HepG2 (cell line): Measurements from ENCODE around the gene CATSPERB. TPM values are rescaled to one million over a fixed set of nuclear protein-coding genes. Genes with fewer than 3 reads are reported as not detected.

Experiments used
- ATAC-seq: fragments of 200-7000 bp; cut with Tn5 transposase; 3 replicates; pipeline ENCODE4 v1.9.1; 2020; ENCODE audit warnings: mild to moderate bottlenecking, moderate library complexity
- BruUV-seq: library from RNA; stranded (reverse); fragments of 400-500 nt; replicated peaks from 2 replicates; lab custom pipeline; 2021; lab: Mats Ljungman, UMichigan
- CTCF ChIA-PET: fragments of 300-600 bp; formaldehyde crosslinking; extraction: SDS; loops from one replicate; lab custom pipeline; 2021; ENCODE audit warnings: low total read pairs, inconsistent platforms, low intra/inter-chr PET ratio; lab: Yijun Ruan, JAX
- POLR2A ChIA-PET: fragments of 350-600 bp; sonication (Branson Sonifier 250); formaldehyde crosslinking; loops from one replicate; lab custom pipeline; 2020; ENCODE audit warnings: antibody characterized with exemption, inconsistent platforms; lab: Yijun Ruan, JAX
- DNase-seq: peaks from one replicate; pipeline ENCODE4 v3.0.0-alpha.2; 2015; ENCODE audit warnings: low spot score
- FAIRE-seq: peaks from 3 replicates; lab custom pipeline; 2011; peaks lifted over from hg19 to GRCh38; lab: Jason Lieb, UNC
- H2AFZ ChIP-seq: one replicate; pipeline ENCODE4 v1.6.1; 2011; ENCODE audit warnings: low read length, inconsistent platforms
- H3K27ac ChIP-seq: fragments of 300-600 bp; 3 replicates; pipeline ENCODE4 v1.8.0; 2011; ENCODE audit warnings: mixed run types, mild to moderate bottlenecking, mixed read lengths, low read length, inconsistent platforms; ENCODE audit not compliant: insufficient read depth; ENCODE audit errors: extremely low read length
- H3K27me3 ChIP-seq, 2 experiments: fragments of 200-600 bp in 1 of 2; 2 replicates in 1 of 2; 3 replicates in 1 of 2; pipeline versions ENCODE4 v1.6.0 to v1.8.0; 2011; ENCODE audit warnings: low read length in 2 of 2, mild to moderate bottlenecking in 2 of 2, moderate library complexity in 2 of 2, inconsistent platforms in 1 of 2; ENCODE audit not compliant: insufficient read depth in 2 of 2, control insufficient read depth in 1 of 2
- H3K36me3 ChIP-seq, 2 experiments: fragments of 200-600 bp in 1 of 2; replicated peaks in 1 of 2; 2 replicates in 1 of 2; 3 replicates in 1 of 2; pipeline versions ENCODE4 v1.5.1 to v1.8.0; 2011; ENCODE audit warnings: low read length in 2 of 2, inconsistent platforms in 1 of 2; ENCODE audit not compliant: insufficient read depth in 2 of 2, control insufficient read depth in 1 of 2
- H3K4me1 ChIP-seq: 2 replicates; pipeline ENCODE4 v1.5.1; 2012; ENCODE audit warnings: low read length, inconsistent platforms; ENCODE audit not compliant: insufficient read depth
- H3K4me2 ChIP-seq: 2 replicates; pipeline ENCODE4 v1.6.0; 2011; ENCODE audit warnings: low read depth, low read length, inconsistent platforms
- H3K4me3 ChIP-seq, 3 experiments: fragments of 200-600 bp in 1 of 3; sonication (generic), shearing (Covaris generic) in 1 of 3; replicated peaks in 1 of 3; 2 replicates each; pipeline ENCODE4 v1.5.1; 2011 to 2016; ENCODE audit warnings: low read length in 3 of 3, inconsistent platforms in 2 of 3, low read depth in 2 of 3, mild to moderate bottlenecking in 2 of 3, control low read depth in 1 of 3, mixed read lengths in 1 of 3; ENCODE audit not compliant: insufficient read depth in 1 of 3
- H3K79me2 ChIP-seq: one replicate; pipeline ENCODE4 v1.6.1; 2011; ENCODE audit warnings: low read length, inconsistent platforms; ENCODE audit not compliant: insufficient read depth
- H3K9ac ChIP-seq: 2 replicates; pipeline ENCODE4 v1.6.0; 2011; ENCODE audit warnings: mild to moderate bottlenecking, low read depth, low read length, inconsistent platforms; ENCODE audit not compliant: insufficient read depth
- H3K9me3 ChIP-seq: 2 replicates; pipeline ENCODE4 v1.5.1; 2012; ENCODE audit warnings: mild to moderate bottlenecking, low read length
- H4K20me1 ChIP-seq: 2 replicates; pipeline ENCODE4 v1.6.0; 2011; ENCODE audit warnings: inconsistent platforms, mild to moderate bottlenecking, low read length, moderate library complexity; ENCODE audit not compliant: insufficient read depth
- NFKBIZ ChIP-seq: IDR thresholded peaks from 2 replicates; pipeline ENCODE4 v1.6.1; 2018; ENCODE audit warnings: missing genetic modification reagents, missing compliant biosample characterization
- ZMYM3 ChIP-seq: sonication (generic); formaldehyde crosslinking; IDR thresholded peaks from 2 replicates; pipeline ENCODE4 v1.5.1; 2020; ENCODE audit warnings: mild to moderate bottlenecking, missing genetic modification reagents
- ZNF407 ChIP-seq: sonication (generic); formaldehyde crosslinking; IDR thresholded peaks from one replicate; pipeline ENCODE4 v1.5.1; 2020; ENCODE audit warnings: mild to moderate bottlenecking, missing genetic modification reagents; ENCODE audit errors: not compliant biosample characterization
- ZNF770 ChIP-seq: sonication (generic); formaldehyde crosslinking; IDR thresholded peaks from 2 replicates; pipeline ENCODE4 v1.5.0; 2020; ENCODE audit warnings: mild to moderate bottlenecking, missing genetic modification reagents
- ZNF891 ChIP-seq: sonication (generic); formaldehyde crosslinking; IDR thresholded peaks from 2 replicates; pipeline ENCODE4 v1.5.0; 2020; ENCODE audit warnings: mild to moderate bottlenecking, missing genetic modification reagents
- WGBS: methylation state at CpG from one replicate; pipeline ENCODE4 v1.1.6; 2017; ENCODE audit warnings: low lambda C conversion rate; 5-methylcytosine and 5-hydroxymethylcytosine counted together
- in situ Hi-C: cut with HindIII; loops from 2 replicates; pipeline ENCODE4 v1.10.0; 2017; ENCODE audit warnings: low pct_unique_long_range_greater_than_20kb; ENCODE audit not compliant: extremely low pct_ligation_motif_present
- intact Hi-C: fragments of 100-400 bp; cut with micrococcal nuclease; formaldehyde crosslinking; loops from one replicate; pipeline ENCODE4 v1.10.0; 2022; ENCODE audit not compliant: unreplicated experiment
- polyA plus RNA-seq, 8 experiments: library from polyadenylated mRNA; depleted of rRNA in 3 of 8; stranded (reverse) in 7 of 8; unstranded in 1 of 8; fragments of >200 nt; fragmentation: Illumina TruSeq in 4 of 8; extraction: Trizol in 4 of 8; gene quantifications; 2 replicates each; pipeline versions ENCODE4 v1.2.1 to v1.2.3, GENCODE V29; 2011 to 2016; ENCODE audit warnings: low read depth in 4 of 8, missing spikeins in 1 of 8, mixed read lengths in 1 of 8; ENCODE audit not compliant: insufficient read depth in 1 of 8
- total RNA-seq, 5 experiments: library from RNA; depleted of rRNA; stranded (reverse); fragments of >200 nt; fragmentation: Illumina TruSeq; extraction: Trizol; gene quantifications; 2 replicates each; pipeline ENCODE4 v1.2.3, GENCODE V29; 2016; ENCODE audit warnings: low read depth in 1 of 5

CATSPERB gene
- total and polyA plus RNA-seq, 2 of the 13 experiments (the other 11 are each of a cell fraction or from before 2014, with no cell fraction given), result not detected

- TF ChIP-seq ZNF407 (no peak), ZNF891 (CRISPR knock-in tag) (peak; percentile 78; the same call in 1 of the 2 replicates)
Observed at GRCh38 chr14:91554535-91555332, 177.2 kb downstream of the CATSPERB start (continued).

GRCh38 chr14:91548108-91548507, 183.8 kb downstream of the CATSPERB start:
- FAIRE-seq (no peak), ATAC-seq (peak; percentile 44)
- no peaks in the 10 kb centered on the region for H3K9me3 ChIP-seq
- no peak overlapping the region for H3K27ac ChIP-seq
- CTCF ChIA-PET, result no interaction called here
- H2AFZ ChIP-seq, result no peak overlapping the region
- TF ChIP-seq ZMYM3 (CRISPR knock-in tag) (peak; percentile 41; the same call in 1 of the 2 replicates), NFKBIZ (CRISPR knock-in tag) (no peak), ZNF770 (peak; percentile 88)
- TF ChIP-seq, all 625 proteins: peak for 2
- Histone ChIP-seq H4K20me1 (no peaks in the 10 kb centered on the region), H3K27me3 (no peaks in the 10 kb centered on the region), H3K4me2 (0 out of 2 replicates have a peak overlapping the region, but pooled peaks have one; percentile 12), H3K4me3 (no peak overlapping the region), H3K9ac (no peak overlapping the region), H3K36me3 (no peaks in the 10 kb centered on the region), H3K79me2 (no peaks in the 10 kb centered on the region), H3K4me1 (peaks cover 14% of the 10 kb centered on the region; the same call in 1 of the 2 replicates)
- POLR2A ChIA-PET, result no interaction called here
- no TSS peak for BruUV-seq
- no peak for DNase-seq
- in situ Hi-C loops (no loop called here), intact Hi-C loops (no loop called here)
- 72% methylated on average over 3 of the region's 3 CpGs for WGBS
